Measurements from ENCODE around the gene FBXO30.

- TF ChIP-seq CTCF (IDR thresholded peaks at IDR 0.05; ENCODE audit: low read depth, low read length), result no peak
- TF ChIP-seq, protein P1, sequence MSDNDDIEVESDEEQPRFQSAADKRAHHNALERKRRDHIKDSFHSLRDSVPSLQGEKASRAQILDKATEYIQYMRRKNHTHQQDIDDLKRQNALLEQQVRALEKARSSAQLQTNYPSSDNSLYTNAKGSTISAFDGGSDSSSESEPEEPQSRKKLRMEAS (IDR thresholded peaks at IDR 0.05; ENCODE audit: low read depth, low read length), result no peak
- TF ChIP-seq POLR2A (IDR thresholded peaks at IDR 0.05; ENCODE audit: extremely low read depth, insufficient read length), result no peak
- no peak for TF ChIP-seq MYC (IDR thresholded peaks at IDR 0.05; ENCODE audit: low read depth, low read length)
Measured at GRCh38 chr6:145758113-145758512, 56.5 kb downstream of the FBXO30 start.

Measured in NB4 (cell line).